Measurements from ENCODE around the gene RGMA. TPM values are rescaled to one million over a fixed set of nuclear protein-coding genes. Genes with fewer than 3 reads are reported as not detected.
A peak's percentile ranks its signal among the peaks of the same experiment; 100 is the strongest.

Gene RGMA
- total and polyA plus RNA-seq, 2 experiments from 2014 or later, result 34.2 to 36.5 TPM

DNA sequence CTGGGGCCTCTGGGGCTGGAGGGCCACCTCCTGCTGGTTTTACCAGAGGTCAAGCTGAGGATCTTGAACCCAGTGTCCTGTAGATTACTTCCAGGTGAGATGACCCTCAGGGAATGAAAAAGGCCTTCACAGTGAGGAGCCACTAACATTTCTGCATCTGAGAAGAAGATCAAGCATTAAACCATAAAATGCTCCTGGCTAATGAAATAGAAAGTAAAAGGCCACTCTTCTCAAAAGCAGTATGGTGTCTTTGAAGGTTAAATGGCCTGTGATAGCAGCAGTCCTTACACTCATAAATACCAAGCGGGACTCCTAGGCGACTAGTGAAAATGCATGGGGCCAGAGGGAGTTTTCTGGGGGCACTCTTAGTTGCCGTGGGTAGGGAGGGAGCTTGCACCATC, 47.0 kb upstream of the RGMA start:
- peak overlapping the region; percentile 48; the same call in 1 of the 2 replicates for H3K4me2 ChIP-seq
- no peak overlapping the region for H3K27ac ChIP-seq (ENCODE audit: low read depth)
- TF ChIP-seq CREB1 (CRISPR knock-in tag; IDR thresholded peaks at IDR 0.05; ENCODE audit: low read depth), result no peak
- TF ChIP-seq REST (IDR thresholded peaks at IDR 0.05; ENCODE audit: unreplicated experiment), result no peak
- peak; percentile 29; the same call in 1 of the 2 replicates for TF ChIP-seq NANOG (IDR thresholded peaks at IDR 0.05; ENCODE audit: borderline replicate concordance)
- TF ChIP-seq ZNF114 (CRISPR knock-in tag; IDR thresholded peaks at IDR 0.05), result no peak
- no peak for TF ChIP-seq POLR2AphosphoS5 (IDR thresholded peaks at IDR 0.05; ENCODE audit: low read depth)
- no peak for TF ChIP-seq CTCF (conservative IDR thresholded peaks at IDR 0.05; ENCODE audit: low read depth in 2 of 2)
- peak; percentile 54; the same call in 1 of the 2 replicates for TF ChIP-seq ZNF462 (CRISPR knock-in tag; IDR thresholded peaks at IDR 0.05)
- no peak overlapping the region for H2AFZ ChIP-seq
- H3K27me3 ChIP-seq (ENCODE audit: insufficient read depth), result no peaks in the 10 kb centered on the region
- Mint-ChIP-seq H3K9me3 (no peaks in the 10 kb centered on the region; the same call in 2 of the 3 replicates), H3K36me3 (ENCODE audit: low read depth) (no peaks in the 10 kb centered on the region), H3K4me1 (peaks cover 16% of the 10 kb centered on the region), H3K27me3 (ENCODE audit: insufficient read depth, low read depth, poor library complexity) (peaks cover 17% of the 10 kb centered on the region), H3K4me3 (no peak overlapping the region), H3K27ac (no peak overlapping the region)
- no peak overlapping the region for H3K4me3 ChIP-seq
- ATAC-seq (peak; percentile 73), DNase-seq (ENCODE audit: low spot score) (no peak)
- H3F3A ChIP-seq (replicated peaks; ENCODE audit: low read depth), result no peaks in the 10 kb centered on the region
- no peaks in the 10 kb centered on the region for H3K36me3 ChIP-seq (ENCODE audit: insufficient read depth)
- no peaks in the 10 kb centered on the region; the same call in 1 of the 2 replicates for H3K4me1 ChIP-seq (ENCODE audit: insufficient read depth)
- 0 out of 2 replicates have a peak, but pooled peaks cover 5% of the 10 kb centered on the region for H3K9me2 ChIP-seq (ENCODE audit: insufficient read depth)
- H4K20me1 ChIP-seq (replicated peaks; ENCODE audit: insufficient read depth), result no peaks in the 10 kb centered on the region
- no peaks in the 10 kb centered on the region for H3K79me2 ChIP-seq (replicated peaks; ENCODE audit: insufficient read depth)

Data from GM23338 (cell line).